ENCODE measurements around the gene NCAPH2. TPM values are rescaled to one million over a fixed set of nuclear protein-coding genes. Genes with fewer than 3 reads are reported as not detected.

NCAPH2 gene
- total RNA-seq, 2 experiments from 2014 or later = 184 to 185 TPM

GRCh38 chr22:50526108-50526833 lies 18.2 kb downstream of the NCAPH2 start:
- H3K27me3 ChIP-seq (ENCODE audit: control insufficient read depth in 1 of 2, insufficient read depth in 2 of 2, low read length in 2 of 2) = no peaks in the 10 kb centered on the region
- Mint-ChIP-seq H3K27ac (peak overlapping the region; percentile 90), H3K4me1 (ENCODE audit: low read depth) (peaks cover 32% of the 10 kb centered on the region), H3K36me3 (ENCODE audit: low read depth) (peaks cover 26% of the 10 kb centered on the region), H3K27me3 (no peaks in the 10 kb centered on the region), H3K9me3 (no peaks in the 10 kb centered on the region), H3K4me3 (peak overlapping the region; percentile 83)
- H3K4me3 ChIP-seq (ENCODE audit: low read length) = peak overlapping the region; percentile 64
- intact Hi-C loops (cut with DNase I, micrococcal nuclease) = loop anchor here (2.0 to 5.0 kb wide), 5 partner anchors 35 to 96 kb away; partner anchors contain the start of genes CHKB (in 1 of the 2) and SYCE3 (in 1 of the 2)
- DNase-seq (peak; percentile 61 to 94 (median 80)), ATAC-seq (ENCODE audit: poor library complexity) (peak; percentile 43)
- ChIA-PET CTCF (interaction anchor here (0.8 to 5.2 kb wide), 45 partner anchors 9 to 283 kb away, joined by 3 to 70 read pairs (median 5); partner anchors contain the start of genes ADM2, ARSA, CHKB and HDAC10), POLR2A (interaction anchor here (0.7 to 6.7 kb wide), 35 partner anchors 9 to 336 kb away, joined by 3 to 258 read pairs (median 7); partner anchors contain the start of genes ADM2, ARSA, CHKB and CPT1B)
- H3K4me1 ChIP-seq (ENCODE audit: insufficient read depth, low read length) = peaks cover 63% of the 10 kb centered on the region
- peak; percentile 75 for TF ChIP-seq CTCF (IDR thresholded peaks at IDR 0.05)
- no peaks in the 10 kb centered on the region for H3K9me3 ChIP-seq (ENCODE audit: control insufficient read depth in 1 of 2, insufficient read depth in 1 of 2, low read length in 2 of 2)
- H3K27ac ChIP-seq (ENCODE audit: low read depth in 1 of 2, low read length in 2 of 2) = peak overlapping the region; percentile 81 to 88
- peaks cover 29% of the 10 kb centered on the region for H3K36me3 ChIP-seq (ENCODE audit: insufficient read depth, low read length)

- intact Hi-C loops (cut with DNase I, micrococcal nuclease) = loop anchor here (2.0 to 5.0 kb wide), 5 partner anchors 34 to 95 kb away; partner anchors contain the start of genes CHKB (in 1 of the 2) and SYCE3 (in 1 of the 2)
- POLR2A ChIA-PET = interaction anchor here (0.6 to 6.7 kb wide), 8 partner anchors 11 to 336 kb away, joined by 3 to 258 read pairs (median 35); partner anchors contain the start of genes KLHDC7B, LMF2, NCAPH2 and SYCE3
- H3K4me3 ChIP-seq (ENCODE audit: low read length) = peak overlapping the region; percentile 64
- TF ChIP-seq CTCF (IDR thresholded peaks at IDR 0.05) = no peak
- peak overlapping the region; percentile 83 for H3K4me3 Mint-ChIP-seq
- peaks cover 71% of the 10 kb centered on the region for H3K4me1 ChIP-seq (ENCODE audit: insufficient read depth, low read length)
- peak in 7 of 14 experiments; percentile 29 to 71 (median 50) for DNase-seq
- CTCF ChIA-PET = interaction anchor here (0.7 to 5.2 kb wide), 4 partner anchors 13 to 94 kb away, joined by 3 to 70 read pairs (median 36); partner anchors contain the start of gene SYCE3
- H3K9me3 Mint-ChIP-seq = no peaks in the 10 kb centered on the region
- H3K4me1 Mint-ChIP-seq (ENCODE audit: low read depth) = peaks cover 33% of the 10 kb centered on the region
- H3K27ac ChIP-seq (ENCODE audit: low read depth in 1 of 2, low read length in 2 of 2) = peak overlapping the region; percentile 81 to 88
- H3K27me3 Mint-ChIP-seq = no peaks in the 10 kb centered on the region
- ATAC-seq (ENCODE audit: poor library complexity) = no peak
- no peaks in the 10 kb centered on the region for H3K9me3 ChIP-seq (ENCODE audit: control insufficient read depth in 1 of 2, insufficient read depth in 1 of 2, low read length in 2 of 2)
- H3K36me3 ChIP-seq (ENCODE audit: insufficient read depth, low read length) = peaks cover 20% of the 10 kb centered on the region
- peak overlapping the region; percentile 90 for H3K27ac Mint-ChIP-seq
- peaks cover 25% of the 10 kb centered on the region for H3K36me3 Mint-ChIP-seq (ENCODE audit: low read depth)
- H3K27me3 ChIP-seq (ENCODE audit: control insufficient read depth in 1 of 2, insufficient read depth in 2 of 2, low read length in 2 of 2) = no peaks in the 10 kb centered on the region
Observed at GRCh38 chr22:50526834-50527801, 19.1 kb downstream of the NCAPH2 start.
